Amniotic stem cell (primary cell): ENCODE data around the gene HLA-DPA1.
A peak's percentile ranks its signal among the peaks of the same experiment; 100 is the strongest.

Experiments
- DNase-seq: peaks from one replicate; lab custom pipeline; 2025; lab: John Stamatoyannopoulos, UW

The HLA-DPA1 gene

GRCh38 chr6:33088931-33089620, 15.6 kb upstream of the HLA-DPA1 start:
- no peak for DNase-seq

- no peak for DNase-seq
These were observed 14.9 kb upstream of the HLA-DPA1 start for GRCh38 chr6:33088258-33088930.

GRCh38 chr6:33085627-33086026, 12.2 kb upstream of the HLA-DPA1 start:
- DNase-seq: no peak

- peak; percentile 14 for DNase-seq
These were observed 9.3 kb upstream of the HLA-DPA1 start for GRCh38 chr6:33082702-33083101.

GRCh38 chr6:33081098-33081824, 7.8 kb upstream of the HLA-DPA1 start:
- no peak for DNase-seq

- no peak for DNase-seq
These were observed 7.0 kb upstream of the HLA-DPA1 start for GRCh38 chr6:33080127-33081089.

- no peak for DNase-seq
These were observed 6.1 kb upstream of the HLA-DPA1 start for GRCh38 chr6:33079580-33079979.

GRCh38 chr6:33078919-33079521, 5.6 kb upstream of the HLA-DPA1 start:
- no peak for DNase-seq

GRCh38 chr6:33078442-33078841, 5.0 kb upstream of the HLA-DPA1 start:
- no peak for DNase-seq

GRCh38 chr6:33077908-33078307, 4.5 kb upstream of the HLA-DPA1 start:
- DNase-seq: no peak

GRCh38 chr6:33076406-33076934, 3.0 kb upstream of the HLA-DPA1 start:
- no peak for DNase-seq

GRCh38 chr6:33075568-33076405, 2.3 kb upstream of the HLA-DPA1 start, which contains the start of gene HLA-DPB1:
Gene HLA-DPB1 (plus strand): TSS chr6:33075990. CDS start chr6:33076042, 52 bp downstream.
- DNase-seq: no peak

GRCh38 chr6:33075208-33075567, 1.7 kb upstream of the HLA-DPA1 start:
- no peak for DNase-seq

GRCh38 chr6:33072508-33073100, 845 bp downstream of the HLA-DPA1 start:
- DNase-seq: no peak

GRCh38 chr6:33071569-33071968, 1.9 kb downstream of the HLA-DPA1 start:
- DNase-seq: no peak

GRCh38 chr6:33070909-33071308, 2.5 kb downstream of the HLA-DPA1 start:
- DNase-seq: no peak

GRCh38 chr6:33069021-33069738, 4.3 kb downstream of the HLA-DPA1 start:
- no peak for DNase-seq

- DNase-seq: no peak
These were observed 6.4 kb downstream of the HLA-DPA1 start for GRCh38 chr6:33066917-33067521.

- no peak for DNase-seq
These were observed 8.1 kb downstream of the HLA-DPA1 start for GRCh38 chr6:33065312-33065711.
